Mammary epithelial cell (primary cell): Measurements from ENCODE around the gene B4GALNT4.

Experiments
- EZH2 ChIP-seq: IDR thresholded peaks from 2 replicates; pipeline ENCODE4 v1.6.1; 2012; ENCODE audit warnings: low read length, inconsistent platforms, borderline replicate concordance
- TF ChIP-seq, protein P1 (sequence below), 2 donors: IDR thresholded peaks in 1 of 2; conservative IDR thresholded peaks in 1 of 2; 2 replicates each; pipeline ENCODE4 v1.5.1; 2011 to 2012; ENCODE audit warnings: inconsistent platforms in 2 of 2, low read length in 2 of 2, mild to moderate bottlenecking in 2 of 2, control low read depth in 1 of 2, low read depth in 1 of 2; ENCODE audit not compliant: insufficient read depth in 1 of 2; ENCODE audit errors: extremely low read depth in 1 of 2

DNA sequence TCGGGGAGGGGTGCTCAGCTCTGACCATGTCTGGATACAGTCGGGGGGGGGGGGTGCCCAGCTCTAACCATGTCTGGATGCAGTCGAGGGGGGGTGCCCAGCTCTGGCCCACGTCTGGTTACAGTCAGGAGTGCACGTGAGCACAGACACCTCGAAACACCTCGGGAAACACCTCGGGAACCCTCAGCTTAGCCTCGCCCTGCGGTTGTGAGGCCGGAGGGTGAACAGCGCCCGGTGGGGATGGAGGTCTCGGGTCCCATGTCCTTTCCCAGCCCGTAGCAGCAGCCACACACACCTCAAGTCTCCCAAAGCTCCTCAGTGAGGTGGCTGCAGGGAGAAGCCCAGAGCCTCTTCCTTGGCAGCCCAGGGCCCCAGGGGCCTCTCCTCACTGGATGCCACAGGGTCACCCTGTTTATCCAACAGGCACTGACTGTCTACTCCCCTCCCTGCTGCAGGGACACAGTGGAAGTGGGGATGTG lies 43.4 kb downstream of the B4GALNT4 start:
- TF ChIP-seq, protein P1, sequence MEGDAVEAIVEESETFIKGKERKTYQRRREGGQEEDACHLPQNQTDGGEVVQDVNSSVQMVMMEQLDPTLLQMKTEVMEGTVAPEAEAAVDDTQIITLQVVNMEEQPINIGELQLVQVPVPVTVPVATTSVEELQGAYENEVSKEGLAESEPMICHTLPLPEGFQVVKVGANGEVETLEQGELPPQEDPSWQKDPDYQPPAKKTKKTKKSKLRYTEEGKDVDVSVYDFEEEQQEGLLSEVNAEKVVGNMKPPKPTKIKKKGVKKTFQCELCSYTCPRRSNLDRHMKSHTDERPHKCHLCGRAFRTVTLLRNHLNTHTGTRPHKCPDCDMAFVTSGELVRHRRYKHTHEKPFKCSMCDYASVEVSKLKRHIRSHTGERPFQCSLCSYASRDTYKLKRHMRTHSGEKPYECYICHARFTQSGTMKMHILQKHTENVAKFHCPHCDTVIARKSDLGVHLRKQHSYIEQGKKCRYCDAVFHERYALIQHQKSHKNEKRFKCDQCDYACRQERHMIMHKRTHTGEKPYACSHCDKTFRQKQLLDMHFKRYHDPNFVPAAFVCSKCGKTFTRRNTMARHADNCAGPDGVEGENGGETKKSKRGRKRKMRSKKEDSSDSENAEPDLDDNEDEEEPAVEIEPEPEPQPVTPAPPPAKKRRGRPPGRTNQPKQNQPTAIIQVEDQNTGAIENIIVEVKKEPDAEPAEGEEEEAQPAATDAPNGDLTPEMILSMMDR (conservative IDR thresholded peaks at IDR 0.05 in 1 of 2, IDR thresholded peaks at IDR 0.05 in 1 of 2; ENCODE audit: extremely low read depth in 1 of 2, insufficient read depth in 1 of 2, low read depth in 1 of 2, low read length in 2 of 2): no peak
- TF ChIP-seq EZH2: no peak
